Heart left ventricle (tissue), 13 donors: Measurements from ENCODE around the gene TCEAL3.

Experiments
- POLR2A ChIP-seq, 2 donors: fragments of 450-650 bp; IDR thresholded peaks; one replicate each; pipeline ENCODE4 v1.6.1; 2017; ENCODE audit warnings: antibody characterized with exemption in 2 of 2, mild to moderate bottlenecking in 2 of 2, moderate library complexity in 2 of 2
- TF ChIP-seq, protein P1 (sequence below), 12 donors: fragments of 200-600 bp; sonication (generic) in 4 of 12; IDR thresholded peaks; one replicate each; pipeline versions ENCODE4 v1.5.0 to v1.8.0; 2018 to 2022; ENCODE audit warnings: antibody characterized with exemption in 12 of 12, mild to moderate bottlenecking in 5 of 12
- donor health status: ischemic (EF 13 %, LVEDD 7.1; RV severe dilation, severe dysfunction).
- donor health status: DM: no; HTN: yes; CAD: no.
- donor health status: DM: no; HTN: no; CAD: no.
- donor health status: ischemic (EF 25% LVEDD 6.9; RV normal size, moderate dysfunction).
- donor health status: ischemic (EF 25% LVEDD 5.7; RV mildly dilated, moderate dysfunction).
- donor health status: ischemic (EF 35%, LVEDD 5.7; RV mildly dilated, moderate dysfunction).
- donor health status: nonischemic (EF 11% LVEDD 7.7; RV severe dilation, severe dysfunction).
- donor health status: DM: yes; HTN: yes; CAD: no.
- donor health status: PGD.
- donor health status: ischemic (EF 29% LVEDD 5.4; RV normal size, mild dysfunction).
- donor health status: nonischemic (EF 23%, LVEDD 6.1; RV moderate dilation, normal function).

DNA sequence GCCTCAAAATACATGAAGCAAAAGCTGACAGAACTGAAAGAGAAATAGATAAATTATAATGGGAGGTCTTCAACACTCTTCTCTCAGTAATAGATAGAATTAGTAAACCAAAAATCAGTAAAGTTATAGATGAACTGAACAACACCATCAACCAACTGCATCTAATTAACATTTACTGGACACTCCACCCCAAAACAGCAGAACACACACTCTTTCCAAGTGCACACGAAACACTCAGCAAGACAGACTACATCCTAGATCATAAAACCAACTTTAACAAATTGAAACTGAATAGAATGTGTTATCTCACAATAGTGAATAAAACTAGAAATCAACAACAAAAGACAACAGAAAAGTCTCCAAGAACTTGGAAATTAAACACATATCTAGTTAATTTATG is 47.5 kb upstream of the TCEAL3 start:
- TF ChIP-seq, protein P1, sequence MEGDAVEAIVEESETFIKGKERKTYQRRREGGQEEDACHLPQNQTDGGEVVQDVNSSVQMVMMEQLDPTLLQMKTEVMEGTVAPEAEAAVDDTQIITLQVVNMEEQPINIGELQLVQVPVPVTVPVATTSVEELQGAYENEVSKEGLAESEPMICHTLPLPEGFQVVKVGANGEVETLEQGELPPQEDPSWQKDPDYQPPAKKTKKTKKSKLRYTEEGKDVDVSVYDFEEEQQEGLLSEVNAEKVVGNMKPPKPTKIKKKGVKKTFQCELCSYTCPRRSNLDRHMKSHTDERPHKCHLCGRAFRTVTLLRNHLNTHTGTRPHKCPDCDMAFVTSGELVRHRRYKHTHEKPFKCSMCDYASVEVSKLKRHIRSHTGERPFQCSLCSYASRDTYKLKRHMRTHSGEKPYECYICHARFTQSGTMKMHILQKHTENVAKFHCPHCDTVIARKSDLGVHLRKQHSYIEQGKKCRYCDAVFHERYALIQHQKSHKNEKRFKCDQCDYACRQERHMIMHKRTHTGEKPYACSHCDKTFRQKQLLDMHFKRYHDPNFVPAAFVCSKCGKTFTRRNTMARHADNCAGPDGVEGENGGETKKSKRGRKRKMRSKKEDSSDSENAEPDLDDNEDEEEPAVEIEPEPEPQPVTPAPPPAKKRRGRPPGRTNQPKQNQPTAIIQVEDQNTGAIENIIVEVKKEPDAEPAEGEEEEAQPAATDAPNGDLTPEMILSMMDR (IDR thresholded peaks at IDR 0.05) = no peak
- TF ChIP-seq POLR2A (IDR thresholded peaks at IDR 0.05) = no peak
